Neural cell (in vitro differentiated cells): ENCODE measurements around the gene ABCB8. TPM values are rescaled to one million over a fixed set of nuclear protein-coding genes. Genes with fewer than 3 reads are reported as not detected.
"Not testable (repeated sequence)": the region's sequence is repeated elsewhere in the genome, so short reads cannot be mapped to it uniquely, and the experiment has no call there.

Experiments used
- H2AFZ ChIP-seq: fragments of 200-600, 300-800 bp; sonication (generic), shearing (Covaris generic); 2 replicates; pipeline ENCODE4 v1.6.0; 2014; ENCODE audit warnings: low read depth, mild to moderate bottlenecking, antibody characterized with exemption, low read length, moderate library complexity
- H3F3A ChIP-seq: fragments of 200-600 bp; shearing (Covaris generic); 2 replicates; pipeline ENCODE4 v1.6.1; 2016; ENCODE audit warnings: mild to moderate bottlenecking, moderate library complexity, mixed read lengths, antibody characterized with exemption, low read length; ENCODE audit not compliant: insufficient read depth, poor library complexity, severe bottlenecking
- H3K27ac ChIP-seq: fragments of 200-600, 300-800 bp; sonication (generic), shearing (Covaris generic); 2 replicates; pipeline ENCODE4 v1.5.1; 2014; ENCODE audit warnings: mild to moderate bottlenecking, low read length, moderate library complexity
- H3K27me3 ChIP-seq: fragments of 300-800, 200-600 bp; sonication (generic), shearing (Covaris generic); 2 replicates; pipeline ENCODE4 v1.6.0; 2014; ENCODE audit warnings: mild to moderate bottlenecking, low read depth, low read length, moderate library complexity; ENCODE audit not compliant: insufficient read depth
- H3K36me3 ChIP-seq: fragments of 300-800, 200-600 bp; sonication (generic), shearing (Covaris generic); 2 replicates; pipeline ENCODE4 v1.5.1; 2014; ENCODE audit warnings: mild to moderate bottlenecking, antibody characterized with exemption, low read length, moderate library complexity; ENCODE audit not compliant: insufficient read depth
- H3K4me2 ChIP-seq: fragments of 300-800, 200-600 bp; sonication (generic), shearing (Covaris generic); 2 replicates; pipeline ENCODE4 v1.6.0; 2014; ENCODE audit warnings: mild to moderate bottlenecking, low read length
- H3K4me3 ChIP-seq: fragments of 300-800, 200-600 bp; sonication (generic), shearing (Covaris generic); 2 replicates; pipeline ENCODE4 v1.5.1; 2014; ENCODE audit warnings: mild to moderate bottlenecking, low read length, moderate library complexity
- H3K79me2 ChIP-seq: fragments of 200-600 bp; shearing (Covaris generic); replicated peaks from 2 replicates; pipeline ENCODE4 v1.6.0; 2014; ENCODE audit warnings: mild to moderate bottlenecking, low read length, moderate library complexity; ENCODE audit not compliant: insufficient read depth
- H3K9ac ChIP-seq: fragments of 300-800, 200-600 bp; sonication (generic), shearing (Covaris generic); 2 replicates; pipeline ENCODE4 v1.6.1; 2016; ENCODE audit warnings: mild to moderate bottlenecking, low read length, mixed read lengths
- H3K9me2 ChIP-seq: fragments of 200-600 bp; shearing (Covaris generic); 2 replicates; pipeline ENCODE4 v1.6.1; 2016; ENCODE audit warnings: mild to moderate bottlenecking, low read length, mixed read lengths; ENCODE audit not compliant: insufficient read depth
- H3K9me3 ChIP-seq: fragments of 200-600, 300-800 bp; sonication (generic), shearing (Covaris generic); 2 replicates; pipeline ENCODE4 v1.6.1; 2016; ENCODE audit warnings: mild to moderate bottlenecking, mixed run types, low read length, moderate library complexity, mixed read lengths
- H4K20me1 ChIP-seq: fragments of 200-600 bp; shearing (Covaris generic); 2 replicates; pipeline ENCODE4 v1.6.1; 2016; ENCODE audit warnings: mild to moderate bottlenecking, mixed run types; ENCODE audit not compliant: insufficient read depth
- EP300 ChIP-seq: fragments of 450-650 bp; conservative IDR thresholded peaks from 2 replicates; pipeline ENCODE4 v1.6.1; 2014; ENCODE audit warnings: antibody characterized with exemption, mild to moderate bottlenecking, moderate library complexity; ENCODE audit not compliant: poor library complexity, severe bottlenecking
- EZH2 ChIP-seq: fragments of 200-600, 300-800 bp; shearing (Covaris generic), sonication (generic); IDR thresholded peaks from 2 replicates; pipeline ENCODE4 v1.6.1; 2014; ENCODE audit warnings: antibody characterized with exemption, low read length, borderline replicate concordance, mild to moderate bottlenecking; ENCODE audit not compliant: insufficient read depth, poor library complexity, severe bottlenecking
- MXI1 ChIP-seq: fragments of 450-650 bp; conservative IDR thresholded peaks from 2 replicates; pipeline ENCODE4 v1.6.1; 2014; ENCODE audit warnings: antibody characterized with exemption, mild to moderate bottlenecking; ENCODE audit not compliant: poor library complexity, severe bottlenecking
- POLR2AphosphoS5 ChIP-seq: IDR thresholded peaks from 2 replicates; pipeline ENCODE4 v1.6.1; 2012
- RAD21 ChIP-seq: fragments of 450-650 bp; conservative IDR thresholded peaks from 2 replicates; pipeline ENCODE4 v1.6.1; 2014; ENCODE audit warnings: antibody characterized with exemption, mild to moderate bottlenecking, moderate library complexity
- SMC3 ChIP-seq: fragments of 450-650 bp; conservative IDR thresholded peaks from 2 replicates; pipeline ENCODE4 v1.6.1; 2014; ENCODE audit warnings: antibody characterized with exemption, mild to moderate bottlenecking, moderate library complexity; ENCODE audit not compliant: poor library complexity
- polyA plus RNA-seq: library from polyadenylated mRNA; depleted of rRNA; stranded (reverse); fragments of >200 nt; gene quantifications from 2 replicates; pipeline ENCODE4 v1.2.3, GENCODE V29; 2014
- TF ChIP-seq, protein P1 (sequence below): fragments of 450-650 bp; IDR thresholded peaks from 2 replicates; pipeline ENCODE4 v1.5.1; 2014; ENCODE audit warnings: antibody characterized with exemption, mild to moderate bottlenecking, moderate library complexity; ENCODE audit not compliant: poor library complexity, severe bottlenecking
- TF ChIP-seq, protein P2 (sequence below): IDR thresholded peaks from 2 replicates; pipeline ENCODE4 v1.6.1; 2012; ENCODE audit warnings: borderline replicate concordance

Gene ABCB8
- polyA plus RNA-seq, 1 donor from 2014 or later, result 40.5 TPM

DNA sequence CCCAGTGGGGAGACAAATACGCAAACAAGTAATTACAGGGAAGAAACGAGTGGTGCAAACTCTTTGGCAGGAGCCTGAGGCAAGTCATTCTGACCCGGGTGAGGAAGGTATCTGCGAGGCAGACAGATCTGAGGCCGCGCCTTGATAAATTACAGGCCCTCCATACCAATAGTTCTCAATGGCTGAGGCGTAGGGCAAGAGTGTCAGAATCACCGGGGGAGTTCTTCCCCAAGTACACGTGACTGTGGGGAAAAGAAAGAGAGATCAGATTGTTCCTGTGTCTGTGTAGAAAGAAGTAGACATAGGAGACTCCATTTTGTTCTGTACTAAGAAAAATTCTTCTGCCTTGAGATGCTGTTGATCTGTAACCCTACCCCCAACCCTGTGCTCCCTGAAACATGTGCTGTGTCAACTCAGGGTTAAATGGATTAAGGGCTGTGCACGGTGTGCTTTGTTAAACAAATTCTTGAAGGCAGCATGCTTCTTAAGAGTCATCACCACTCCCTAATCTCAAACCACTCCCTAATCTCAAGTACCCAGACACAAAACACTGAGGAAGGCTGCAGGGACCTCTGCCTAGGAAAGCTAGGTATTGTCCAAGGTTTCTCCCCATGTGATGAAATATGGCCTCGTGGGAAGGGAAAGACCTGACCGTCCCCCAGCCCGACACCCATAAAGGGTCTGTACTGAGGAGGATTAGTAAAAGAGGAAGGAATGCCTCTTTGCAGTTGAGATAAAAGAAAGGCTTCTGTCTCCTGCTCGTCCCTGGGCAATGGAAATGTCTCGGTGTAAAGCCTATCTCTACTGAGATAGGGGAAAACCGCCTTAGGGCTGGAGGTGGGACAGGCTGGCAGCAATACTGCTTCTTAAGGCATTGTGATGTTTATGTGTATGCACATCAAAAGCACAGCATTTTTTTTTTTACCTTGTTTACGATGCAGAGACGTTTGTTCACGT lies 1.2 kb upstream of the ABCB8 start:
- H3K36me3 ChIP-seq, H3F3A ChIP-seq, H4K20me1 ChIP-seq, H3K27me3 ChIP-seq, H3K9me3 ChIP-seq, H3K79me2 ChIP-seq, H3K9me2 ChIP-seq: not testable (repeated sequence)
- H3K4me3 ChIP-seq, result peak overlapping the region; percentile 78
- H2AFZ ChIP-seq, result peak overlapping the region; percentile 56
- peak overlapping the region; percentile 67 for H3K4me2 ChIP-seq
- H3K9ac ChIP-seq, result peak overlapping the region; percentile 69
- H3K27ac ChIP-seq, result peak overlapping the region; percentile 45

DNA sequence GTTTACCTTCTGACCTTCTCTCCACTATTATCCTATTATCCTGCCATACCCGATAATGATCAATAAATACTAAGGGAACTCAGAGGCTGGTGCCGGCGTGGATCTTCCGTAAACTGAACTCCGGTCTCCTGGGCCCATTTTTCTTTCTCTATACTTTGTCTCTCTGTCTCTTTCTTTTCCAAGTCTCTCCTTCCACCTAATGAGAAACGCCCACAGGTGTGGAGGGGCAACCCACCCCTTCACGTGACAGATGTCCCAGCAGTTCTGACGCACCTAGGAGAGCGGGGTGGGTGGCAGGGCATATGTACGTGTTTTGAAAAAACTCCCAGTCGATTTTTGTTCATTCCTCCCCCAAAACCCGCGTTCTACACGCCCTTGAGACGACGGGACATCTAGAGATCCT lies 521 bp upstream of the ABCB8 start:
- Histone ChIP-seq H2AFZ (peak overlapping the region; percentile 56), H3K4me2 (peak overlapping the region; percentile 67), H3K4me3 (peak overlapping the region; percentile 78), H3K27ac (peak overlapping the region; percentile 45), H3K9ac (peak overlapping the region; percentile 69)
- not testable (repeated sequence) for H3K79me2 ChIP-seq, H3K9me2 ChIP-seq, H3F3A ChIP-seq, H3K27me3 ChIP-seq, H4K20me1 ChIP-seq, H3K36me3 ChIP-seq, H3K9me3 ChIP-seq

DNA sequence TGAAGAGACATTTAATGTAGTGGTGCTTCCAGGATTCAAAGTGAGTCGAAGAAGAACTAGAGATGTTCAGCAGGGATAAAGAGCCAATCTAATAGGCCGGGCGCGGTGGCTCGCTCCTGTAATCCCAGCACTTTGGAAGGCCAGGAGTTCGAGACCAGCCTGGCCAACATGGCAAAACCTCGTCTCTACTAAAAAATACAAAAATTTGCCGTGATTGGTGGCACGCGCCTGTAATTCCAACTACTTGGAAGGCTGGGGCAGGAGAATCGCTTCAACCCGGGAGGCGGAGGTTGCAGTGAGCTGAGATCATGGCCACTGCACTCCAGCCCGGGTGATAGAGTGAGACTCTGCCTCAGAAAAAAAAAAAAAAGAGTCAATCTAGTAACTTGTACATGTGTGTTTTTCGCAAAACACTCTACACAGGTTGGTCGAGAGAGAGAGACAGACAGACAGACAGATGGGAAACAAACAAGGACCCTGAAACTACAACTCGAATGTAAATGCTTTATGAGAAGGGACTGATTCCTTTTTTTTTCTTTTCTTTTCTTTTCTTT lies 775 bp downstream of the ABCB8 start:
- Histone ChIP-seq H3K9me2 (no peaks in the 10 kb centered on the region), H3K27ac (peak overlapping the region; percentile 87), H3K27me3 (no peaks in the 10 kb centered on the region), H3K4me3 (peak overlapping the region; percentile 78), H3F3A (no peaks in the 10 kb centered on the region), H3K79me2 (peaks cover 3% of the 10 kb centered on the region), H3K36me3 (no peaks in the 10 kb centered on the region), H2AFZ (peak overlapping the region; percentile 68), H3K4me2 (peak overlapping the region; percentile 22), H3K9ac (peak overlapping the region; percentile 81), H3K9me3 (no peaks in the 10 kb centered on the region), H4K20me1 (no peaks in the 10 kb centered on the region)
- TF ChIP-seq SMC3, result no peak
- no peak for TF ChIP-seq MXI1
- TF ChIP-seq POLR2AphosphoS5, result no peak
- TF ChIP-seq, protein P1, sequence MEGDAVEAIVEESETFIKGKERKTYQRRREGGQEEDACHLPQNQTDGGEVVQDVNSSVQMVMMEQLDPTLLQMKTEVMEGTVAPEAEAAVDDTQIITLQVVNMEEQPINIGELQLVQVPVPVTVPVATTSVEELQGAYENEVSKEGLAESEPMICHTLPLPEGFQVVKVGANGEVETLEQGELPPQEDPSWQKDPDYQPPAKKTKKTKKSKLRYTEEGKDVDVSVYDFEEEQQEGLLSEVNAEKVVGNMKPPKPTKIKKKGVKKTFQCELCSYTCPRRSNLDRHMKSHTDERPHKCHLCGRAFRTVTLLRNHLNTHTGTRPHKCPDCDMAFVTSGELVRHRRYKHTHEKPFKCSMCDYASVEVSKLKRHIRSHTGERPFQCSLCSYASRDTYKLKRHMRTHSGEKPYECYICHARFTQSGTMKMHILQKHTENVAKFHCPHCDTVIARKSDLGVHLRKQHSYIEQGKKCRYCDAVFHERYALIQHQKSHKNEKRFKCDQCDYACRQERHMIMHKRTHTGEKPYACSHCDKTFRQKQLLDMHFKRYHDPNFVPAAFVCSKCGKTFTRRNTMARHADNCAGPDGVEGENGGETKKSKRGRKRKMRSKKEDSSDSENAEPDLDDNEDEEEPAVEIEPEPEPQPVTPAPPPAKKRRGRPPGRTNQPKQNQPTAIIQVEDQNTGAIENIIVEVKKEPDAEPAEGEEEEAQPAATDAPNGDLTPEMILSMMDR, result no peak
- no peak for TF ChIP-seq EP300
- no peak for TF ChIP-seq RAD21
- TF ChIP-seq, protein P2, sequence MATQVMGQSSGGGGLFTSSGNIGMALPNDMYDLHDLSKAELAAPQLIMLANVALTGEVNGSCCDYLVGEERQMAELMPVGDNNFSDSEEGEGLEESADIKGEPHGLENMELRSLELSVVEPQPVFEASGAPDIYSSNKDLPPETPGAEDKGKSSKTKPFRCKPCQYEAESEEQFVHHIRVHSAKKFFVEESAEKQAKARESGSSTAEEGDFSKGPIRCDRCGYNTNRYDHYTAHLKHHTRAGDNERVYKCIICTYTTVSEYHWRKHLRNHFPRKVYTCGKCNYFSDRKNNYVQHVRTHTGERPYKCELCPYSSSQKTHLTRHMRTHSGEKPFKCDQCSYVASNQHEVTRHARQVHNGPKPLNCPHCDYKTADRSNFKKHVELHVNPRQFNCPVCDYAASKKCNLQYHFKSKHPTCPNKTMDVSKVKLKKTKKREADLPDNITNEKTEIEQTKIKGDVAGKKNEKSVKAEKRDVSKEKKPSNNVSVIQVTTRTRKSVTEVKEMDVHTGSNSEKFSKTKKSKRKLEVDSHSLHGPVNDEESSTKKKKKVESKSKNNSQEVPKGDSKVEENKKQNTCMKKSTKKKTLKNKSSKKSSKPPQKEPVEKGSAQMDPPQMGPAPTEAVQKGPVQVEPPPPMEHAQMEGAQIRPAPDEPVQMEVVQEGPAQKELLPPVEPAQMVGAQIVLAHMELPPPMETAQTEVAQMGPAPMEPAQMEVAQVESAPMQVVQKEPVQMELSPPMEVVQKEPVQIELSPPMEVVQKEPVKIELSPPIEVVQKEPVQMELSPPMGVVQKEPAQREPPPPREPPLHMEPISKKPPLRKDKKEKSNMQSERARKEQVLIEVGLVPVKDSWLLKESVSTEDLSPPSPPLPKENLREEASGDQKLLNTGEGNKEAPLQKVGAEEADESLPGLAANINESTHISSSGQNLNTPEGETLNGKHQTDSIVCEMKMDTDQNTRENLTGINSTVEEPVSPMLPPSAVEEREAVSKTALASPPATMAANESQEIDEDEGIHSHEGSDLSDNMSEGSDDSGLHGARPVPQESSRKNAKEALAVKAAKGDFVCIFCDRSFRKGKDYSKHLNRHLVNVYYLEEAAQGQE, result no peak
- TF ChIP-seq EZH2, result no peak
